ENCODE results near the gene ICA1.

- TF ChIP-seq EZH2phosphoT487 (IDR thresholded peaks at IDR 0.05; ENCODE audit: low read length) (no peak), CTCF (IDR thresholded peaks at IDR 0.05; ENCODE audit: low read length) (no peak)
These were observed 20.2 kb upstream of the ICA1 start for GRCh38 chr7:8282162-8282561.
